Endodermal cell (in vitro differentiated cells): ENCODE measurements around the gene FBXO2. TPM values are rescaled to one million over a fixed set of nuclear protein-coding genes. Genes with fewer than 3 reads are reported as not detected.

Source experiments
- DNase-seq: peaks from one replicate; pipeline ENCODE4 v3.0.0-alpha.2; 2017
- H3K27ac ChIP-seq: 2 replicates; pipeline ENCODE4 v1.5.1; 2013; ENCODE audit warnings: mild to moderate bottlenecking, low read depth, low read length, moderate library complexity
- H3K27me3 ChIP-seq: 2 replicates; pipeline ENCODE4 v1.6.1; 2013; ENCODE audit warnings: mild to moderate bottlenecking, low read length, moderate library complexity; ENCODE audit not compliant: insufficient read depth, control insufficient read depth, poor library complexity, severe bottlenecking
- H3K36me3 ChIP-seq: 2 replicates; pipeline ENCODE4 v1.7.0; 2013; ENCODE audit warnings: mild to moderate bottlenecking, low read length, moderate library complexity; ENCODE audit not compliant: control insufficient read depth, insufficient read depth
- H3K4me1 ChIP-seq: one replicate; pipeline ENCODE4 v1.7.0; 2013; ENCODE audit warnings: low read length; ENCODE audit not compliant: control insufficient read depth, insufficient read depth
- H3K4me3 ChIP-seq: 2 replicates; pipeline ENCODE4 v1.5.1; 2013; ENCODE audit warnings: mild to moderate bottlenecking, low read length, moderate library complexity
- H3K9ac ChIP-seq: 2 replicates; pipeline ENCODE4 v1.6.1; 2013; ENCODE audit warnings: mild to moderate bottlenecking, low read length, moderate library complexity; ENCODE audit not compliant: poor library complexity, severe bottlenecking; ENCODE audit errors: extremely low read depth
- H3K9me3 ChIP-seq: 2 replicates; pipeline ENCODE4 v1.6.1; 2013; ENCODE audit warnings: mild to moderate bottlenecking, low read length, moderate library complexity; ENCODE audit not compliant: control insufficient read depth
- H3K27ac Mint-ChIP-seq: 2 replicates; pipeline ENCODE4 v1.8.0; 2020; ENCODE audit warnings: mixed read lengths
- H3K27me3 Mint-ChIP-seq: 2 replicates; pipeline ENCODE4 v1.8.0; 2021; ENCODE audit warnings: mild to moderate bottlenecking, mixed read lengths; ENCODE audit not compliant: insufficient read depth
- H3K36me3 Mint-ChIP-seq: 2 replicates; pipeline ENCODE4 v1.8.0; 2020; ENCODE audit warnings: low read depth, mixed read lengths
- H3K4me1 Mint-ChIP-seq: 2 replicates; pipeline ENCODE4 v1.8.0; 2020; ENCODE audit warnings: mixed read lengths
- H3K4me3 Mint-ChIP-seq: 2 replicates; pipeline ENCODE4 v1.8.0; 2020; ENCODE audit warnings: mild to moderate bottlenecking, moderate library complexity, mixed read lengths
- H3K9me3 Mint-ChIP-seq: 2 replicates; pipeline ENCODE4 v1.8.0; 2020; ENCODE audit warnings: mild to moderate bottlenecking, mixed read lengths
- WGBS, 2 experiments: methylation state at CpG; one replicate each; pipeline versions ENCODE4 v1.1.5 to v1.1.7; 2013; ENCODE audit warnings: missing lambda C conversion rate in 2 of 2, mixed read lengths in 1 of 2; ENCODE audit not compliant: insufficient coverage in 1 of 2, insufficient read length in 1 of 2; 5-methylcytosine and 5-hydroxymethylcytosine counted together
- total RNA-seq, 2 donors: library from RNA; stranded (reverse); fragmentation: NEBNext Ultra II Directional in 1 of 2; extraction: Animal tissue kit (Norgen Biotek cat#: 25700) in 1 of 2; gene quantifications; 2 replicates in 1 of 2; 3 replicates in 1 of 2; pipeline ENCODE4 v1.2.1, GENCODE V29; 2021
- TF ChIP-seq, protein P1 (sequence below): fragments of 200-600 bp; sonication (generic); conservative IDR thresholded peaks from 2 replicates; pipeline ENCODE4 v1.5.0; 2021; ENCODE audit warnings: antibody characterized with exemption, mild to moderate bottlenecking

The FBXO2 gene
- total RNA-seq, 2 donors from 2014 or later = 14.1 to 32.0 TPM

DNA sequence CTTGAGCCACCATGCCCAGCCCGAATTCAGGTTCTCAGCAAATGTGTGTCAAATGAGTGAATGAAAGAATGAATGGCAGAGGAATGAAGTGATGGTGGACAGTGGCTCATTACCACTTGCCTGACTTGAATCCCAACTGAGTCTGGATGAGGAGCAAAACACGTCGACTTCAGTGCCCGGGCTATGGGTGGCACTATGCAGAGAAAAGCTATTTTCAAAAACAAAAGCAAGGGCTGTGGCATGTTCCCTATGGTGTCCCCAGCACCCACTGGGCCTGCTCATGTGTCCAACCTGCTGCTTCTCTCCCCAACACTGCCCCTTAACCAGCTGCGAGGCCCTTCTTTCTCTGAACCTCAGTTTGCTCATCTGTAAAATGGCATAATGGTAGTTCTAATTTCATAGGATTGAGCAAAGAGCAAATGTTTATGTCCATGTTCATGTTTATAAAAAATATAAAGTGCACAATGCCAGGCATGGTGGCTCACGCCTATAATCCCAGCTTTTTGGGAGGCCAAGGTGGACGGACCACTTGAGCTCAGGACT, 31.1 kb upstream of the FBXO2 start:
- Mint-ChIP-seq H3K4me3 (no peak overlapping the region), H3K27ac (no peak overlapping the region), H3K9me3 (no peaks in the 10 kb centered on the region), H3K27me3 (no peaks in the 10 kb centered on the region), H3K36me3 (peaks cover 2% of the 10 kb centered on the region), H3K4me1 (peaks cover 19% of the 10 kb centered on the region)
- 91 to 97% methylated on average over 5 to 7 of the region's 7 CpGs for WGBS, 2 experiments
- H3K27me3 ChIP-seq = peaks cover 8% of the 10 kb centered on the region
- H3K27ac ChIP-seq = no peak overlapping the region
- DNase-seq = no peak
- no peaks in the 10 kb centered on the region for H3K9me3 ChIP-seq
- TF ChIP-seq, protein P1, sequence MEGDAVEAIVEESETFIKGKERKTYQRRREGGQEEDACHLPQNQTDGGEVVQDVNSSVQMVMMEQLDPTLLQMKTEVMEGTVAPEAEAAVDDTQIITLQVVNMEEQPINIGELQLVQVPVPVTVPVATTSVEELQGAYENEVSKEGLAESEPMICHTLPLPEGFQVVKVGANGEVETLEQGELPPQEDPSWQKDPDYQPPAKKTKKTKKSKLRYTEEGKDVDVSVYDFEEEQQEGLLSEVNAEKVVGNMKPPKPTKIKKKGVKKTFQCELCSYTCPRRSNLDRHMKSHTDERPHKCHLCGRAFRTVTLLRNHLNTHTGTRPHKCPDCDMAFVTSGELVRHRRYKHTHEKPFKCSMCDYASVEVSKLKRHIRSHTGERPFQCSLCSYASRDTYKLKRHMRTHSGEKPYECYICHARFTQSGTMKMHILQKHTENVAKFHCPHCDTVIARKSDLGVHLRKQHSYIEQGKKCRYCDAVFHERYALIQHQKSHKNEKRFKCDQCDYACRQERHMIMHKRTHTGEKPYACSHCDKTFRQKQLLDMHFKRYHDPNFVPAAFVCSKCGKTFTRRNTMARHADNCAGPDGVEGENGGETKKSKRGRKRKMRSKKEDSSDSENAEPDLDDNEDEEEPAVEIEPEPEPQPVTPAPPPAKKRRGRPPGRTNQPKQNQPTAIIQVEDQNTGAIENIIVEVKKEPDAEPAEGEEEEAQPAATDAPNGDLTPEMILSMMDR = peak; percentile 44
- H3K9ac ChIP-seq = no peak overlapping the region
- no peaks in the 10 kb centered on the region for H3K36me3 ChIP-seq
- no peaks in the 10 kb centered on the region for H3K4me1 ChIP-seq
- no peak overlapping the region for H3K4me3 ChIP-seq

DNA sequence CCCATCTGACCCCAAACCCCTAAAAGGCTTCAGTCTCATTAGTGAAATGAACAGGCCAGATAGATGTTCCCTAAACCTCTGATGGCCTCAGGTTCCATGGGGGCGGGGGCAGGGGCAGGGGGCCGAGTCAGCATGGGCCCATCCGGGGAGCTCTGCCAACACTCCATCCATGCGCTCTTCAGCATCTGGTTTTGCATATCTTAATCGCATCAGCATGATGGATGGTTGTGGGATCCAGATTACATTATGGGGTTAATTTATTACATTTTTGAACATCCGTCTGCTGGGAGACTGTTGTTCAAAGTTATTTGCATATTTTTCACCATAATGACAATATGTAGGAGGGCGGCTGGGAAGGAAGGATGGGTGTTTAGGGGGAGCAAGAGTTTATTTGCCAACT, 29.8 kb upstream of the FBXO2 start:
- TF ChIP-seq, protein P1 = no peak
- H3K36me3 ChIP-seq = no peaks in the 10 kb centered on the region
- H3K36me3 Mint-ChIP-seq = peaks cover 6% of the 10 kb centered on the region
- no peaks in the 10 kb centered on the region for H3K27me3 Mint-ChIP-seq
- peak; percentile 56 for DNase-seq
- no peaks in the 10 kb centered on the region for H3K4me1 ChIP-seq
- H3K9ac ChIP-seq = no peak overlapping the region
- no peak overlapping the region for H3K27ac ChIP-seq
- no peak overlapping the region for H3K4me3 ChIP-seq
- WGBS, 2 experiments = 77 to 89% methylated on average over 3 to 7 of the region's 7 CpGs
- H3K4me1 Mint-ChIP-seq = peaks cover 12% of the 10 kb centered on the region
- no peaks in the 10 kb centered on the region for H3K27me3 ChIP-seq
- H3K27ac Mint-ChIP-seq = peak overlapping the region; percentile 72
- no peaks in the 10 kb centered on the region for H3K9me3 ChIP-seq
- no peaks in the 10 kb centered on the region for H3K9me3 Mint-ChIP-seq
- H3K4me3 Mint-ChIP-seq = peak overlapping the region; percentile 18

DNA sequence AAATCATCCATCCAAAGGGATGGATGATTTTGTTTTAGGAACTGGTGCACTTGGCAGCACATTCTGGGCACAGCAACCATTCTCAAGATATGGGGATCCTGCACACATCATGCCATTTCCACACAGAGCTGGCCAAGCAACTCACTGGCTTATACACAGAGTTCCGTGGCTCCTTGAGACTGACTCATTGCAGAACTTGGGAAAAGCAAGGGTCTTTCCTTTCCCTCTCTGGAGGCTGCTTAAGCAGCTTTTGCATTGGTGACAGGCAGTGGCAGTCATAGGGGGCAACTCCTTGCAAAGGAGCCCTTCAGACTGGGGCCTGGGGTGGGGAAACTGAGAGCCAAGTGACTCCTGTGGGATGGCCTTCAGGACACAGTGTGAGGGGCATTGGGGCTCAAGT, 28.6 kb upstream of the FBXO2 start:
- H3K27me3 Mint-ChIP-seq = no peaks in the 10 kb centered on the region
- no peaks in the 10 kb centered on the region for H3K4me1 ChIP-seq
- peaks cover 10% of the 10 kb centered on the region for H3K36me3 Mint-ChIP-seq
- H3K27ac ChIP-seq = peak overlapping the region; percentile 64
- DNase-seq = peak; percentile 74
- no peaks in the 10 kb centered on the region for H3K9me3 Mint-ChIP-seq
- no peak overlapping the region for H3K9ac ChIP-seq
- no peak overlapping the region for H3K4me3 ChIP-seq
- peak overlapping the region; percentile 77 for H3K4me3 Mint-ChIP-seq
- H3K27me3 ChIP-seq = no peaks in the 10 kb centered on the region
- no peaks in the 10 kb centered on the region for H3K36me3 ChIP-seq
- WGBS, 2 experiments = 25 to 37% methylated on average over 1 of the region's 1 CpG
- H3K4me1 Mint-ChIP-seq = peaks cover 13% of the 10 kb centered on the region
- no peaks in the 10 kb centered on the region for H3K9me3 ChIP-seq
- TF ChIP-seq, protein P1 = no peak
- H3K27ac Mint-ChIP-seq = no peak overlapping the region
